Stimulated activated naive CD4-positive, alpha-beta T cell (primary cell): Measurements from ENCODE around the gene SLC29A3.
"Not testable (repeated sequence)": the region's sequence is repeated elsewhere in the genome, so short reads cannot be mapped to it uniquely, and the experiment has no call there.

Experiments used
- DNase-seq, 6 experiments: peaks; one replicate each; lab custom pipeline; 2025; lab: John Stamatoyannopoulos, UW

Gene SLC29A3

GRCh38 chr10:71345694-71346093, 26.6 kb downstream of the SLC29A3 start:
- DNase-seq = no peak

DNA sequence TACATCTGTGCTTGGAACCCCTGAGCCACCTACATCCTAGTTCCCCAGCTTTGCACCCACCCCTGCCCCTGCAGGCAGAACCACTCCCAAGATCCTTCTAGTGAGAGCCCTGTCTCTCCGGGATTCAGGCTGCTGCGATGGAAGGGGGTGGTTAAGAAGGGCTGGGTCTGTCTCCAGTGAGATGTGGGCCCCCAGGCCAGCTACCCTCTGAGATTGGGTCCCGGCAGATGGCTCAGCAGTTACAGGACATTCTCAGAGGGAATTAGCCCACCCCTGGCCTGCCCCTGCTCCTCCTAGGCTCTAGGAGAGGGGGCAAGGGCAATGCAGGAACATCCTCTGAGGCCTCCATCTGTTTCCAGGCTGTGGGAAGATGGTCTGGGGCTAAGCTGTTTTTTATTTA, 27.7 kb downstream of the SLC29A3 start:
- DNase-seq = no peak

DNA sequence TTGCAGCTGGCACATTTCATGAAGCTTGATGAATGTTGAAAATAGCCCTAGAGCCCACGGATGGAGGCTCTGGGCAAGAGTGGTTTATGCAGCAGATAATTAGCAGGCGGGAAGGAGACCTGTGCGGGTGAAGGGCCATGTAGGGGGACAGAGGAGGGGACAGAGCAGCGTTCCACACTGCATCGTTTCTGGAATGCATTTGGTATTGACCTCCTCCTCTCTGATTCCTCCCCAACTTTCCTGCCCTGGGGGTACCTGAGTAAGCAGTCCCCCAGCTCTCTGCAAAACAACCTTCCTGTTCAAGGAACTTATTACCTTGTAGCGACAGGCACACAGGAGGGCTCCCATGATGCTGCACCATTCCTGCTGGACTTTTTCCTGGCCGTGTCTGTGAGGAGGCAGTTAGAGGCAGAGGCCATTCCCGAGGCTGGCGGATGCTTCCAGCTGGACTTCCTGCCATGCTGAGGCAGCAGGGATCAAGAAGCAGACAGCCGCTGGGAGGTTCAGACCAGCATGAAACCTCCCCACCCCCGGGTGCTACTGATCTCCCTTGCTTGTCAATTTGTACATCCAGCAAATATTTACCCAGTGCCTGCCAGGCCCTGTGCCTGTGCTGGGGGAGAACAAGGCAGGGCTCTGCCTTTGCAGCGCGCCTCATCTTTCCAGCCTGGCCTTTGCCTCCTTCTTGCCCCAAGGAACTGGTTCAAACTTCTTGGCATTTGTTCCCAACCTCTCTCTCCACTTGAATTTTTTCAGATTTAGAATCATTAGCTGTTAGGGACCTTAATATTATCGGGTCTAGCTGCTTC, 28.7 kb downstream of the SLC29A3 start:
- no peak for DNase-seq

- DNase-seq = no peak
These were observed 29.8 kb downstream of the SLC29A3 start for GRCh38 chr10:71348850-71349249.

DNA sequence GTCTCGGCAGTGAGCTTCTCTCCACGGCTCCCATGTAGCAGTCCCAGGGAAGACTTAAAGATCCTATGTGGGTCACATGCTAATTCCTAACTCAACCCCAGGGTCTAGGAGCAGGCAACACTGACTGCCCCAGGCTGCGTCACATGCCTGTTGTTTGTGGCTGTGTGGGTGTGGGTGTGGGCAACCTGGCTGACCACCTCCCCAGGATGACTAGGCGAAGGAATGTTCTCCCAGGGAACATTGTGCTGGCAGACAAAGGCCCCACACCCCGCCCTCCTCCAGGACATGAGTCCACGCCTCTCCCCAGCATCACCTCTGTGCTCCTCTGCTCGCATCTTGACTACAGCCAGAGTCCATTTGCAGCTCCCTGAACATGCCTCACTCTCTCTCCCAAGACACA, 30.3 kb downstream of the SLC29A3 start:
- no peak for DNase-seq

DNA sequence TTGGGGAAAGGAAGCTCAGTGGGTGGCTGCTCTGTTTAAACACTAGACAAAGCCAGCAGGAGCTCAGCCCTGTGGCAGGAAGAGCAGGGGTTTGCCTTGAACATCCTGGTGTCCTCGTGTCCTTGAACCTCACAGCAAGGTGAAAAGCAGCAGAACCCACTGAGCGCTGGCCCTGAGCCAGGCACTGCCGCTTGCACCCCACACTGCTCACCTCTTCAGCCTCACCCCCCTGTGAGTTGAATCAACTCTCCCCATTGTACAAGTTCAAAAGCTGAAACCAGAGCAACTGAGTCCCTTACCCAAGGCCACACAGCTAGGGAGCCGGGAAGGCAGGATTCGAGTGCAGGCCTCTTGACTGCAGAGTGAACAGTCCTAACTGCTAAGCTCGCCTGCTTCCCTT, 32.0 kb downstream of the SLC29A3 start:
- no peak for DNase-seq

- no peak for DNase-seq
These were observed 32.7 kb downstream of the SLC29A3 start for GRCh38 chr10:71351628-71352319.

DNA sequence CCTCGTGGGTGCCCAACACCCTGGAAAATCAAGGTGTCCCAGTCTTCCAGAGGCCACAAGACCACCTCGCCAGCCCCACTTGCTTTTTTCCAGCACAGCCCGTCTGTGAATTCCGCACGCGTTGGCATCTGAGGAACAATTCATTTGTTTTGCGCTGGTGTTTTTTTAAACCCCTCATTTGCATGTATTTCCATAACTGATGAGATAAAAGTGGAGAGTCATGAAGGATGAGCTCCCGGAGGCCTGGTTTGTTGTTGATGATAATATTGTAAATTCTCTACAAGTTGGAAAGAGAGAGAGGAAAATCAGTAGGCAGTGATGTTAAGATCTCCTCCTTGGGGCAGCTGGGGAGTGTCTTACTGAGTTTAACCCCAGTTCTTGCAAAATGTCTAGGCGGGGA, 34.6 kb downstream of the SLC29A3 start:
- DNase-seq = no peak

- no peak for DNase-seq
These were observed 35.7 kb downstream of the SLC29A3 start for GRCh38 chr10:71354776-71355175.

- DNase-seq = no peak
These were observed 36.8 kb downstream of the SLC29A3 start for GRCh38 chr10:71355886-71356285.

DNA sequence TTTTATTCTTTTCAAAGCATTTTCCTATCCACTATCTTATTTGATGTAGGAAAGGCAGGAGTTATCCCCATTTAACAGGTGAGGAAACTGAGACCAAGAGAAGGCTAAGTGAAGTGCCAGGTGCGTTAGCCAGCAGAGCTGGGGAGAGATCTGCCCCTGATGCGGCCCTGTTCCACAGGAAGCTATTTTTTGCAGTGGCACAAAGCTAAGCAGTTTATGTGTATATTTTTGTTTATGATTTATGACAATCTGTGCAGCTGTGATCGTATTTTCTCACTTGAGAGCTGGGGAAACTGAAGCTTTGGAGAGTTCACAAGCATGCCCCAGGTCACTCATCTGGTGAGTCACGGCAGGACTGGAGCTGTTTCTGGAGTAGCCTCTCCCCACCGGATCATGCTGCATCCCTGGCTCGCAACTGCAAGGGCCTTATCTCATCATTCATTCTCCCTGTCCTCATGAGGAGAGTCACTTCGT, 38.8 kb downstream of the SLC29A3 start:
- no peak for DNase-seq

GRCh38 chr10:71358277-71358676, 39.2 kb downstream of the SLC29A3 start:
- DNase-seq = no peak

GRCh38 chr10:71358906-71359305, 39.8 kb downstream of the SLC29A3 start:
- not testable (repeated sequence) for DNase-seq

DNA sequence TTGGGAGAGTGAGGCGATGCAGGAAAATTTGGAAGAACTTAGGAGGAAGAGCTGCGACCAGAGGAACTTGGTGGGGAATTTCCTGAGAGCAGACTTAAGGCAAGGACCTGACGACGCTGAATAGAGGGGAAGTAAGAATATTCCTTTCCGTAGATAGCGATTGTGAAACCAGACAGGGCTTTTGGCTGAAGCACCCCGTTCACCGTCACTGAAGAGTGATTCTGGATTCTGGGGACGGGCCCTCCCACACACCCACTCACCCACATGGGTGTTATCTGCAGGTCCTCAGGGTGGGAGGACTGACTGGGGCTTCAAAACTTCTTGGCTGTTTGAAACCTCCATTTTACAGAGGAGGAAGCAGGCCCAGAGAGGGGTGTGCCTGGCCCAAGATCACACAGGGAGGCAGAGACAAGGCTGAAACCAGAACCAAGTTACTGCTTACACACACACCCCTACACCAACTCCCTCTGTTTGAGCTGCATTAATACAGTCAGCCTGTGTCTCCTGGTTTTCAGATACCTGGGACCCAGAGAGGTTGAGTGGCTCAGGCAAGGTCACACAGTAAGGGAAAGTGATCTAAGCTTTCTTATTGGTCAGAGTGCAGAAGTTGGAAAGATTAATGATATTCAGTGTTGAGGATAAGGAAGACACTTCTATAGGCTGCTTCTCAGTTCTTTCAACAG, 40.4 kb downstream of the SLC29A3 start:
- DNase-seq = no peak

GRCh38 chr10:71360735-71361134, 41.7 kb downstream of the SLC29A3 start:
- no peak for DNase-seq

- DNase-seq = no peak
These were observed 42.5 kb downstream of the SLC29A3 start for GRCh38 chr10:71361581-71361980.

GRCh38 chr10:71362141-71362540, 43.1 kb downstream of the SLC29A3 start:
- DNase-seq = no peak

DNA sequence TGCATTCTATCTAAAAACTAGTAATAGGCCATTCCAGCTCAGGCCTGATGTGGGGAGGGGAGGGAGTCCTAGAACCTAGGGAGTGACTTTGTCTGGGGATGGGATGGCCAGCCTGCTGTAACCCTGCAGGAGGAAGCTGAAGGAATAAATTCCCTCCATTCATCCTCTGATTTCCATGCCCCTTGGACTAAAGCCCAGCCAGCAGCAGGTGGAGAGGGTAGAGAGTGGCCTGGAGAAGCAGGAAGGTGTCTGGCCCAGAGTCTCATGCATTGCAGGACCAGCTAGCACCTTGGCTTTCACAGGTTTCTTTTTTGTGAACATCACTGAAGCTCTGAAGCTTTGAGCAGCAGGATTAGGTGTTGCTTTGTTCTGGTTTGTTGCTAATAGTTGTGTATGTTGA, 44.9 kb downstream of the SLC29A3 start:
- no peak for DNase-seq

- no peak for DNase-seq
These were observed 46.3 kb downstream of the SLC29A3 start for GRCh38 chr10:71365366-71365765.

DNA sequence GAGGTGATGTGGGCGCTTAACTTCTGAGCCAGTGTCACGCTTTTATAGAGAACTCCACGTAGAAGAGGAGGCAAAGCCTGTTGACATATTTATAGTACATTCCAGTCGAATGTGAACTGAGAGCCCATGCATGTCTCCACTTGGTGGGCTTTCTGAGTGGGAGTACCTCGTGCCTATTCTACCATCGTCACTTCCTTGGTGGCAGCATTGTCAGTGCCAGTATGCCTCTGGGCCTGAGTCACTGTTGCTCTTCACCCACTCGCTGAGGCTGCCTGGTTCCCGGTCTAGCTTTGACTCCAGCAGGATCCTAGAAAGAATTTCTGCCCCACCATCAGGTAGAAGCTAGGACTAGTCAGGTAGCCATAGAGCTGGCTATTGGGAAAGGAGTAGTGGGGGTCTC, 47.6 kb downstream of the SLC29A3 start:
- no peak for DNase-seq

DNA sequence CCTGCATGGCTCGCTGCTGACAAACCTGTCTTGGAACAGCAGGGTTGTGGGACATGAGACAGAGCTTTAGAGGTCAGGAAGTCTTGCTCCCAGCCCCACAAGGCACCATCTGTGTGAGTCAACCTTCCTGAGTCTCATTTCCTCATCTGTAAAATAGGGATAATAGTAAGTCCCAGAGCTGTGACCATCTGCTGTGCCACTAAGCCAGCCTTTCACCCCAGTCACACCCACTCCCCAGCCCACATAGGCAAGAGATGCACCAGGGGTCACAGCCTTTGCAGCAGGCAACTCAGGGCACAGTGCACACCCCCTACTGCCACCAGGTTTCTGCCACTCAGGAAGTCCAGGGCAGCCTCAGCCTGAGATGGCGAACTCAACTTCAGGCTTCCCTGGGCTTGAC, 48.2 kb downstream of the SLC29A3 start:
- no peak for DNase-seq

GRCh38 chr10:71368176-71368575, 49.1 kb downstream of the SLC29A3 start:
- no peak for DNase-seq

DNA sequence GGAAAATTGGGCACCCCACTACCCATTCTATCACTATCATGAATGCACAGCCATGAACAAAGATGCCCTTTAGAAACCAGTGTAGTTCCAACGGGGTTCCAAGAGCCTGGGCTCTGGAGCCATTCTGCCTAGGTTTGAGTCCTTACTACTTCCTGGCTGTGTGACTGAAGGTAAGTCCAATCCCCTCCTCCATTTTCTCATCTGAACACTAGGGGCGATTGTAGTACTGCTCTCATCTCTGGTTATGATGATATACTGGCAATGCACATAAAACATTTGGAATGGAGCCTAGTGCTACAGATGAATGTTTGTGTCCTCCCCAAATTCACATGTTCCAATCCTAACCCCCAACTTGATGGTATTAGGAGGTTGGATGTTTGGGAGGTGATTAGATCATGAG, 49.6 kb downstream of the SLC29A3 start:
- no peak for DNase-seq
